ENCODE measurements around the gene E2F4. TPM values are rescaled to one million over a fixed set of nuclear protein-coding genes. Genes with fewer than 3 reads are reported as not detected.

The E2F4 gene
- total and polyA plus RNA-seq, 2 experiments from 2014 or later = 67.0 to 135 TPM

GRCh38 chr16:67167588-67167987, 24.4 kb upstream of the E2F4 start:
- TF ChIP-seq, protein P1, sequence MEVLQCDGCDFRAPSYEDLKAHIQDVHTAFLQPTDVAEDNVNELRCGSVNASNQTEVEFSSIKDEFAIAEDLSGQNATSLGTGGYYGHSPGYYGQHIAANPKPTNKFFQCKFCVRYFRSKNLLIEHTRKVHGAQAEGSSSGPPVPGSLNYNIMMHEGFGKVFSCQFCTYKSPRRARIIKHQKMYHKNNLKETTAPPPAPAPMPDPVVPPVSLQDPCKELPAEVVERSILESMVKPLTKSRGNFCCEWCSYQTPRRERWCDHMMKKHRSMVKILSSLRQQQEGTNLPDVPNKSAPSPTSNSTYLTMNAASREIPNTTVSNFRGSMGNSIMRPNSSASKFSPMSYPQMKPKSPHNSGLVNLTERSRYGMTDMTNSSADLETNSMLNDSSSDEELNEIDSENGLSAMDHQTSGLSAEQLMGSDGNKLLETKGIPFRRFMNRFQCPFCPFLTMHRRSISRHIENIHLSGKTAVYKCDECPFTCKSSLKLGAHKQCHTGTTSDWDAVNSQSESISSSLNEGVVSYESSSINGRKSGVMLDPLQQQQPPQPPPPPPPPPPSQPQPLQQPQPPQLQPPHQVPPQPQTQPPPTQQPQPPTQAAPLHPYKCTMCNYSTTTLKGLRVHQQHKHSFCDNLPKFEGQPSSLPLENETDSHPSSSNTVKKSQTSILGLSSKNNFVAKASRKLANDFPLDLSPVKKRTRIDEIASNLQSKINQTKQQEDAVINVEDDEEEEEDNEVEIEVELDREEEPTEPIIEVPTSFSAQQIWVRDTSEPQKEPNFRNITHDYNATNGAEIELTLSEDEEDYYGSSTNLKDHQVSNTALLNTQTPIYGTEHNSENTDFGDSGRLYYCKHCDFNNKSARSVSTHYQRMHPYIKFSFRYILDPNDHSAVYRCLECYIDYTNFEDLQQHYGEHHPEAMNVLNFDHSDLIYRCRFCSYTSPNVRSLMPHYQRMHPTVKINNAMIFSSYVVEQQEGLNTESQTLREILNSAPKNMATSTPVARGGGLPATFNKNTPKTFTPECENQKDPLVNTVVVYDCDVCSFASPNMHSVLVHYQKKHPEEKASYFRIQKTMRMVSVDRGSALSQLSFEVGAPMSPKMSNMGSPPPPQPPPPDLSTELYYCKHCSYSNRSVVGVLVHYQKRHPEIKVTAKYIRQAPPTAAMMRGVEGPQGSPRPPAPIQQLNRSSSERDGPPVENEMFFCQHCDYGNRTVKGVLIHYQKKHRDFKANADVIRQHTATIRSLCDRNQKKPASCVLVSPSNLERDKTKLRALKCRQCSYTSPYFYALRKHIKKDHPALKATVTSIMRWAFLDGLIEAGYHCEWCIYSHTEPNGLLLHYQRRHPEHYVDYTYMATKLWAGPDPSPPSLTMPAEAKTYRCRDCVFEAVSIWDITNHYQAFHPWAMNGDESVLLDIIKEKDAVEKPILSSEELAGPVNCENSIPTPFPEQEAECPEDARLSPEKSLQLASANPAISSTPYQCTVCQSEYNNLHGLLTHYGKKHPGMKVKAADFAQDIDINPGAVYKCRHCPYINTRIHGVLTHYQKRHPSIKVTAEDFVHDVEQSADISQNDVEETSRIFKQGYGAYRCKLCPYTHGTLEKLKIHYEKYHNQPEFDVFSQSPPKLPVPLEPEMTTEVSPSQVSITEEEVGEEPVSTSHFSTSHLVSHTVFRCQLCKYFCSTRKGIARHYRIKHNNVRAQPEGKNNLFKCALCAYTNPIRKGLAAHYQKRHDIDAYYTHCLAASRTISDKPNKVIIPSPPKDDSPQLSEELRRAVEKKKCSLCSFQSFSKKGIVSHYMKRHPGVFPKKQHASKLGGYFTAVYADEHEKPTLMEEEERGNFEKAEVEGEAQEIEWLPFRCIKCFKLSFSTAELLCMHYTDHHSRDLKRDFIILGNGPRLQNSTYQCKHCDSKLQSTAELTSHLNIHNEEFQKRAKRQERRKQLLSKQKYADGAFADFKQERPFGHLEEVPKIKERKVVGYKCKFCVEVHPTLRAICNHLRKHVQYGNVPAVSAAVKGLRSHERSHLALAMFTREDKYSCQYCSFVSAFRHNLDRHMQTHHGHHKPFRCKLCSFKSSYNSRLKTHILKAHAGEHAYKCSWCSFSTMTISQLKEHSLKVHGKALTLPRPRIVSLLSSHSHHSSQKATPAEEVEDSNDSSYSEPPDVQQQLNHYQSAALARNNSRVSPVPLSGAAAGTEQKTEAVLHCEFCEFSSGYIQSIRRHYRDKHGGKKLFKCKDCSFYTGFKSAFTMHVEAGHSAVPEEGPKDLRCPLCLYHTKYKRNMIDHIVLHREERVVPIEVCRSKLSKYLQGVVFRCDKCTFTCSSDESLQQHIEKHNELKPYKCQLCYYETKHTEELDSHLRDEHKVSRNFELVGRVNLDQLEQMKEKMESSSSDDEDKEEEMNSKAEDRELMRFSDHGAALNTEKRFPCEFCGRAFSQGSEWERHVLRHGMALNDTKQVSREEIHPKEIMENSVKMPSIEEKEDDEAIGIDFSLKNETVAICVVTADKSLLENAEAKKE (CRISPR knock-in tag; IDR thresholded peaks at IDR 0.05) = no peak
- TF ChIP-seq ZNF114 (CRISPR knock-in tag; IDR thresholded peaks at IDR 0.05) (no peak), NANOG (IDR thresholded peaks at IDR 0.05; ENCODE audit: borderline replicate concordance) (no peak), ETS1 (IDR thresholded peaks at IDR 0.05) (no peak), EZH2phosphoT487 (IDR thresholded peaks at IDR 0.05; ENCODE audit: unreplicated experiment) (no peak), EZH2 (IDR thresholded peaks at IDR 0.05; ENCODE audit: low read depth, unreplicated experiment) (no peak), ZNF331 (CRISPR knock-in tag; IDR thresholded peaks at IDR 0.05; ENCODE audit: low read depth) (no peak), STAT1 (IDR thresholded peaks at IDR 0.05; ENCODE audit: unreplicated experiment) (no peak), CREB1 (CRISPR knock-in tag; IDR thresholded peaks at IDR 0.05; ENCODE audit: low read depth) (no peak)
- Histone ChIP-seq H3K79me2 (replicated peaks; ENCODE audit: insufficient read depth) (no peaks in the 10 kb centered on the region), H4K20me1 (replicated peaks; ENCODE audit: insufficient read depth) (no peaks in the 10 kb centered on the region; the same call in 1 of the 2 replicates), H3F3A (replicated peaks; ENCODE audit: low read depth) (peaks cover 9% of the 10 kb centered on the region; the same call in 1 of the 2 replicates), H3K4me2 (no peak overlapping the region), H3K36me3 (ENCODE audit: insufficient read depth) (no peaks in the 10 kb centered on the region), H2AFZ (no peak overlapping the region), H3K9me2 (ENCODE audit: insufficient read depth) (no peaks in the 10 kb centered on the region), H3K4me3 (no peak overlapping the region), H3K27me3 (ENCODE audit: insufficient read depth) (peaks cover 97% of the 10 kb centered on the region), H3K4me1 (ENCODE audit: insufficient read depth) (peaks cover 21% of the 10 kb centered on the region), H3K27ac (ENCODE audit: low read depth) (no peak overlapping the region)
- no peak overlapping the region for H3K27ac Mint-ChIP-seq
- H3K27me3 Mint-ChIP-seq (ENCODE audit: insufficient read depth, low read depth, poor library complexity) = peaks cover 95% of the 10 kb centered on the region
- no peak overlapping the region; the same call in 2 of the 3 replicates for H3K4me3 Mint-ChIP-seq
- H3K9me3 Mint-ChIP-seq = no peaks in the 10 kb centered on the region
- peaks cover 35% of the 10 kb centered on the region for H3K4me1 Mint-ChIP-seq
- DNase-seq (ENCODE audit: low spot score) (no peak), ATAC-seq (no peak)
- H3K36me3 Mint-ChIP-seq (ENCODE audit: low read depth) = no peaks in the 10 kb centered on the region
